Measurements from ENCODE around the gene SMIM8. TPM values are rescaled to one million over a fixed set of nuclear protein-coding genes. Genes with fewer than 3 reads are reported as not detected.

SMIM8 gene
- total and polyA plus RNA-seq, 2 experiments from 2014 or later: 11.4 to 23.5 TPM

GRCh38 chr6:87279196-87279595 is 43.2 kb upstream of the SMIM8 start (continued):
- no peak for TF ChIP-seq ETS1 (IDR thresholded peaks at IDR 0.05)
- no peak for TF ChIP-seq CTCF (conservative IDR thresholded peaks at IDR 0.05; ENCODE audit: low read depth in 2 of 2)

DNA sequence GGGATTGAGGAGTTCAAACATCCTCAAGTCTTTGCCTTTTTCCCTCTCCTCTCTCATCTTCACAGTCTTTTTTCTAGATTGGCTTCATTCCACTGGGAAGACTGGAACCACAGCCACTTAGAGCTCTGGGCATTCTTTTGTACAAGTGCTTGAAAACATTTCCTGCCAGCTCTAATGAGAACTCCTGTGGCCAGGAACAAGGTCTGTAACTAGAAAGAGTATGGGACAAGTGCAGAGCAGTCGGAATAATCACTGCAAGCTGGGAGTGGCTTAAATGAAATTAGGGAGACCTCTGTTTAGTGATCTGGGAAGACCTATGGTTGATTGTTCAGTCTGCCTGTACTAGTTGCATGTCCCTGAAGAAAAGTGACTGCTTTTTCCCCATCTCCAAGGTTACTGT is 41.0 kb upstream of the SMIM8 start:
- H3K4me3 Mint-ChIP-seq: no peak overlapping the region
- Histone ChIP-seq H3K9me2 (ENCODE audit: insufficient read depth) (peaks cover 10% of the 10 kb centered on the region), H3K27ac (ENCODE audit: low read depth) (no peak overlapping the region), H4K20me1 (replicated peaks; ENCODE audit: insufficient read depth) (no peaks in the 10 kb centered on the region), H3K27me3 (ENCODE audit: insufficient read depth) (no peaks in the 10 kb centered on the region), H3F3A (replicated peaks; ENCODE audit: low read depth) (no peaks in the 10 kb centered on the region), H3K4me3 (no peak overlapping the region), H2AFZ (no peak overlapping the region), H3K79me2 (replicated peaks; ENCODE audit: insufficient read depth) (no peaks in the 10 kb centered on the region), H3K36me3 (ENCODE audit: insufficient read depth) (no peaks in the 10 kb centered on the region), H3K4me2 (no peak overlapping the region), H3K4me1 (ENCODE audit: insufficient read depth) (no peaks in the 10 kb centered on the region)
- DNase-seq (ENCODE audit: low spot score): peak; percentile 13
- no peaks in the 10 kb centered on the region for H3K27me3 Mint-ChIP-seq (ENCODE audit: insufficient read depth, low read depth, poor library complexity)
- H3K4me1 Mint-ChIP-seq: no peaks in the 10 kb centered on the region
- ATAC-seq: no peak
- H3K36me3 Mint-ChIP-seq (ENCODE audit: low read depth): no peaks in the 10 kb centered on the region
- H3K9me3 Mint-ChIP-seq: no peaks in the 10 kb centered on the region
- no peak overlapping the region for H3K27ac Mint-ChIP-seq
- no peak for TF ChIP-seq CREB1 (CRISPR knock-in tag; IDR thresholded peaks at IDR 0.05; ENCODE audit: low read depth)
- TF ChIP-seq, protein P1, sequence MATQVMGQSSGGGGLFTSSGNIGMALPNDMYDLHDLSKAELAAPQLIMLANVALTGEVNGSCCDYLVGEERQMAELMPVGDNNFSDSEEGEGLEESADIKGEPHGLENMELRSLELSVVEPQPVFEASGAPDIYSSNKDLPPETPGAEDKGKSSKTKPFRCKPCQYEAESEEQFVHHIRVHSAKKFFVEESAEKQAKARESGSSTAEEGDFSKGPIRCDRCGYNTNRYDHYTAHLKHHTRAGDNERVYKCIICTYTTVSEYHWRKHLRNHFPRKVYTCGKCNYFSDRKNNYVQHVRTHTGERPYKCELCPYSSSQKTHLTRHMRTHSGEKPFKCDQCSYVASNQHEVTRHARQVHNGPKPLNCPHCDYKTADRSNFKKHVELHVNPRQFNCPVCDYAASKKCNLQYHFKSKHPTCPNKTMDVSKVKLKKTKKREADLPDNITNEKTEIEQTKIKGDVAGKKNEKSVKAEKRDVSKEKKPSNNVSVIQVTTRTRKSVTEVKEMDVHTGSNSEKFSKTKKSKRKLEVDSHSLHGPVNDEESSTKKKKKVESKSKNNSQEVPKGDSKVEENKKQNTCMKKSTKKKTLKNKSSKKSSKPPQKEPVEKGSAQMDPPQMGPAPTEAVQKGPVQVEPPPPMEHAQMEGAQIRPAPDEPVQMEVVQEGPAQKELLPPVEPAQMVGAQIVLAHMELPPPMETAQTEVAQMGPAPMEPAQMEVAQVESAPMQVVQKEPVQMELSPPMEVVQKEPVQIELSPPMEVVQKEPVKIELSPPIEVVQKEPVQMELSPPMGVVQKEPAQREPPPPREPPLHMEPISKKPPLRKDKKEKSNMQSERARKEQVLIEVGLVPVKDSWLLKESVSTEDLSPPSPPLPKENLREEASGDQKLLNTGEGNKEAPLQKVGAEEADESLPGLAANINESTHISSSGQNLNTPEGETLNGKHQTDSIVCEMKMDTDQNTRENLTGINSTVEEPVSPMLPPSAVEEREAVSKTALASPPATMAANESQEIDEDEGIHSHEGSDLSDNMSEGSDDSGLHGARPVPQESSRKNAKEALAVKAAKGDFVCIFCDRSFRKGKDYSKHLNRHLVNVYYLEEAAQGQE (IDR thresholded peaks at IDR 0.05; ENCODE audit: unreplicated experiment): no peak
- no peak for TF ChIP-seq JUNB (IDR thresholded peaks at IDR 0.05; ENCODE audit: unreplicated experiment)
- TF ChIP-seq ZNF331 (CRISPR knock-in tag; IDR thresholded peaks at IDR 0.05; ENCODE audit: low read depth): no peak
- no peak for TF ChIP-seq POLR2AphosphoS5 (IDR thresholded peaks at IDR 0.05; ENCODE audit: low read depth)
- TF ChIP-seq STAT1 (IDR thresholded peaks at IDR 0.05; ENCODE audit: unreplicated experiment): no peak
- no peak for TF ChIP-seq ZNF462 (CRISPR knock-in tag; IDR thresholded peaks at IDR 0.05)
- no peak for TF ChIP-seq NANOG (IDR thresholded peaks at IDR 0.05; ENCODE audit: borderline replicate concordance)
- no peak for TF ChIP-seq CTCF (conservative IDR thresholded peaks at IDR 0.05; ENCODE audit: low read depth in 2 of 2)

Data from GM23338 (cell line).